B cell (primary cell): Measurements from ENCODE around the gene TMEM45A. TPM values are rescaled to one million over a fixed set of nuclear protein-coding genes. Genes with fewer than 3 reads are reported as not detected.

Experiments used
- ATAC-seq: fragments of 200-7000 bp; cut with Tn5 transposase; one replicate; pipeline ENCODE4 v1.10.0; 2021; ENCODE audit warnings: low read depth, mild to moderate bottlenecking, moderate number of reproducible peaks, moderate library complexity
- CTCF ChIA-PET: fragments of 350-600 bp; sonication (Branson Sonifier 250); formaldehyde crosslinking; loops from one replicate; lab custom pipeline; 2021; ENCODE audit warnings: antibody characterized with exemption, inconsistent platforms; lab: Charles Lee
- POLR2A ChIA-PET: fragments of 350-600 bp; sonication (Branson Sonifier 250); formaldehyde crosslinking; loops from one replicate; lab custom pipeline; 2021; ENCODE audit warnings: antibody characterized with exemption; lab: Charles Lee
- DNase-seq: peaks from one replicate; pipeline ENCODE4 v3.0.0; 2013
- H2AFZ ChIP-seq: 2 replicates; pipeline ENCODE4 v1.6.1; 2012; ENCODE audit warnings: mild to moderate bottlenecking, low read depth, low read length; ENCODE audit not compliant: insufficient read depth, poor library complexity, severe bottlenecking
- H3K27ac ChIP-seq, 2 donors: 1 replicate in 1 of 2; 2 replicates in 1 of 2; pipeline ENCODE4 v1.5.1; 2012 to 2013; ENCODE audit warnings: low read length in 2 of 2, mild to moderate bottlenecking in 2 of 2, moderate library complexity in 1 of 2
- H3K27me3 ChIP-seq, 4 experiments: fragments of 200-600 bp in 1 of 4; sonication (generic) in 1 of 4; replicated peaks in 1 of 4; 1 replicate in 2 of 4; 2 replicates in 2 of 4; pipeline versions ENCODE4 v1.6.1 to v1.7.0; 2013 to 2016; ENCODE audit warnings: low read length in 3 of 4, mild to moderate bottlenecking in 2 of 4, mixed read lengths in 1 of 4, moderate library complexity in 1 of 4; ENCODE audit not compliant: insufficient read depth in 4 of 4, control insufficient read depth in 3 of 4; ENCODE audit errors: control extremely low read depth in 1 of 4
- H3K36me3 ChIP-seq, 2 experiments: replicated peaks in 1 of 2; 1 replicate in 1 of 2; 2 replicates in 1 of 2; pipeline versions ENCODE4 v1.6.1 to v1.7.1; 2013; ENCODE audit warnings: low read length in 1 of 2; ENCODE audit not compliant: insufficient read depth in 2 of 2, control insufficient read depth in 1 of 2; ENCODE audit errors: control extremely low read depth in 1 of 2, extremely low read depth in 1 of 2
- H3K4me1 ChIP-seq, 2 donors: fragments of 200-600 bp in 1 of 2; sonication (generic) in 1 of 2; 1 replicate in 1 of 2; 2 replicates in 1 of 2; pipeline versions ENCODE4 v1.5.1 to v1.6.1; 2013 to 2017; ENCODE audit warnings: low read length in 2 of 2; ENCODE audit not compliant: control insufficient read depth in 2 of 2, insufficient read depth in 2 of 2
- H3K4me2 ChIP-seq: replicated peaks from 2 replicates; pipeline ENCODE3; 2012; ENCODE audit warnings: mild to moderate bottlenecking, low read depth, low read length; ENCODE audit not compliant: poor library complexity, severe bottlenecking
- H3K4me3 ChIP-seq, 5 experiments: fragments of 200-600 bp in 1 of 5; sonication (generic) in 1 of 5; 1 replicate in 3 of 5; 2 replicates in 2 of 5; pipeline versions ENCODE4 v1.5.1 to v1.7.0; 2011 to 2016; ENCODE audit warnings: low read length in 4 of 5, mild to moderate bottlenecking in 4 of 5, low read depth in 2 of 5, control low read depth in 1 of 5, moderate library complexity in 1 of 5; ENCODE audit not compliant: insufficient read depth in 1 of 5; ENCODE audit errors: control extremely low read depth in 1 of 5, extremely low read depth in 1 of 5
- H3K79me2 ChIP-seq: fragments of 200-600 bp; sonication (generic); one replicate; pipeline ENCODE4 v1.6.0; 2016; ENCODE audit warnings: low read length; ENCODE audit not compliant: control insufficient read depth, insufficient read depth
- H3K9ac ChIP-seq: fragments of 200-600 bp; sonication (generic); 2 replicates; pipeline ENCODE4 v1.6.1; 2017; ENCODE audit warnings: mild to moderate bottlenecking, low read length, moderate library complexity
- H3K9me3 ChIP-seq, 3 donors: one replicate each; pipeline versions ENCODE4 v1.6.1 to v1.7.1; 2013; ENCODE audit warnings: low read length in 2 of 3; ENCODE audit not compliant: control insufficient read depth in 2 of 3, insufficient read depth in 1 of 3; ENCODE audit errors: control extremely low read depth in 1 of 3
- H4K20me1 ChIP-seq: 2 replicates; pipeline ENCODE4 v1.6.0; 2012; ENCODE audit warnings: mild to moderate bottlenecking, low read length; ENCODE audit not compliant: insufficient read depth, control insufficient read depth, poor library complexity, severe bottlenecking
- H3K27ac Mint-ChIP-seq: one replicate; pipeline ENCODE4 v1.8.0; 2021; ENCODE audit warnings: mixed read lengths
- H3K27me3 Mint-ChIP-seq: one replicate; pipeline ENCODE4 v1.8.0; 2021; ENCODE audit warnings: mixed read lengths
- H3K4me1 Mint-ChIP-seq: one replicate; pipeline ENCODE4 v1.8.0; 2021; ENCODE audit warnings: mixed read lengths
- H3K4me3 Mint-ChIP-seq: one replicate; pipeline ENCODE4 v1.8.0; 2021; ENCODE audit warnings: mixed read lengths
- H3K9me3 Mint-ChIP-seq: one replicate; pipeline ENCODE4 v1.8.0; 2022; ENCODE audit warnings: mixed read lengths; ENCODE audit not compliant: insufficient read depth
- CTCF ChIP-seq: fragments of 200-600 bp; IDR thresholded peaks from one replicate; pipeline ENCODE4 v1.8.0; 2022; ENCODE audit warnings: antibody characterized with exemption, mild to moderate bottlenecking
- EZH2 ChIP-seq: IDR thresholded peaks from 2 replicates; pipeline ENCODE4 v1.6.1; 2012; ENCODE audit warnings: borderline replicate concordance, low read depth, mild to moderate bottlenecking, moderate library complexity, low read length; ENCODE audit not compliant: insufficient read depth, poor library complexity, severe bottlenecking
- WGBS: methylation state at CpG from one replicate; pipeline ENCODE4 v1.1.5; 2013; ENCODE audit warnings: missing lambda C conversion rate; ENCODE audit not compliant: insufficient coverage; 5-methylcytosine and 5-hydroxymethylcytosine counted together
- intact Hi-C: fragments of 100-400 bp; cut with micrococcal nuclease; formaldehyde crosslinking; loops from one replicate; pipeline ENCODE4 v1.10.0; 2022
- polyA plus RNA-seq: library from polyadenylated mRNA; depleted of rRNA; stranded (reverse); fragments of >200 nt; gene quantifications from 2 replicates; pipeline ENCODE4 v1.2.3, GENCODE V29; 2012
- total RNA-seq, 2 donors: library from RNA; stranded (reverse); fragments of 120-200 nt in 1 of 2; gene quantifications; 1 replicate in 1 of 2; 2 replicates in 1 of 2; pipeline versions ENCODE4 v1.2.3 to v1.2.4, GENCODE V29; 2013 to 2022

TMEM45A gene
- total and polyA plus RNA-seq, 2 donors (not counting 1 experiment from before 2014, with no cell fraction given), result 0.20 TPM; not detected in 1

GRCh38 chr3:100554373-100554676 lies 61.9 kb downstream of the TMEM45A start:
- Histone ChIP-seq H4K20me1 (no peaks in the 10 kb centered on the region), H2AFZ (no peak overlapping the region), H3K4me1 (no peaks in the 10 kb centered on the region), H3K79me2 (no peaks in the 10 kb centered on the region), H3K4me2 (no peak overlapping the region), H3K4me3 (no peak overlapping the region), H3K27ac (no peak overlapping the region), H3K36me3 (no peaks in the 10 kb centered on the region), H3K27me3 (no peaks in the 10 kb centered on the region), H3K9me3 (no peaks in the 10 kb centered on the region), H3K9ac (no peak overlapping the region)
- POLR2A ChIA-PET, result no interaction called here
- no peak for DNase-seq
- Mint-ChIP-seq H3K27me3 (peaks cover 3% of the 10 kb centered on the region), H3K27ac (no peak overlapping the region), H3K4me3 (no peak overlapping the region), H3K9me3 (no peaks in the 10 kb centered on the region), H3K4me1 (no peaks in the 10 kb centered on the region)
- no peak for ATAC-seq
- TF ChIP-seq CTCF (no peak), EZH2 (no peak)
- intact Hi-C loops, result no loop called here
- CTCF ChIA-PET, result no interaction called here

GRCh38 chr3:100556673-100557310 lies 64.4 kb downstream of the TMEM45A start:
- ChIA-PET POLR2A (no interaction called here), CTCF (no interaction called here)
- Histone ChIP-seq H3K4me2 (no peak overlapping the region), H3K9ac (no peak overlapping the region), H3K36me3 (no peaks in the 10 kb centered on the region), H3K79me2 (no peaks in the 10 kb centered on the region), H4K20me1 (no peaks in the 10 kb centered on the region), H3K4me1 (no peaks in the 10 kb centered on the region), H3K27ac (no peak overlapping the region), H3K27me3 (no peaks in the 10 kb centered on the region), H2AFZ (no peak overlapping the region), H3K9me3 (no peaks in the 10 kb centered on the region), H3K4me3 (no peak overlapping the region)
- H3K27me3 Mint-ChIP-seq, result no peaks in the 10 kb centered on the region
- DNase-seq (no peak), ATAC-seq (no peak)
- no peaks in the 10 kb centered on the region for H3K4me1 Mint-ChIP-seq
- TF ChIP-seq EZH2 (no peak), CTCF (no peak)
- H3K9me3 Mint-ChIP-seq, result no peaks in the 10 kb centered on the region
- H3K4me3 Mint-ChIP-seq, result no peak overlapping the region
- no peak overlapping the region for H3K27ac Mint-ChIP-seq
- no CpG with 5 or more reads among the region's 2 CpGs for WGBS
- intact Hi-C loops, result no loop called here
